Measurements from ENCODE around the gene ECT2L. TPM values are rescaled to one million over a fixed set of nuclear protein-coding genes. Genes with fewer than 3 reads are reported as not detected.
A peak's percentile ranks its signal among the peaks of the same experiment; 100 is the strongest.

The ECT2L gene, protein sequence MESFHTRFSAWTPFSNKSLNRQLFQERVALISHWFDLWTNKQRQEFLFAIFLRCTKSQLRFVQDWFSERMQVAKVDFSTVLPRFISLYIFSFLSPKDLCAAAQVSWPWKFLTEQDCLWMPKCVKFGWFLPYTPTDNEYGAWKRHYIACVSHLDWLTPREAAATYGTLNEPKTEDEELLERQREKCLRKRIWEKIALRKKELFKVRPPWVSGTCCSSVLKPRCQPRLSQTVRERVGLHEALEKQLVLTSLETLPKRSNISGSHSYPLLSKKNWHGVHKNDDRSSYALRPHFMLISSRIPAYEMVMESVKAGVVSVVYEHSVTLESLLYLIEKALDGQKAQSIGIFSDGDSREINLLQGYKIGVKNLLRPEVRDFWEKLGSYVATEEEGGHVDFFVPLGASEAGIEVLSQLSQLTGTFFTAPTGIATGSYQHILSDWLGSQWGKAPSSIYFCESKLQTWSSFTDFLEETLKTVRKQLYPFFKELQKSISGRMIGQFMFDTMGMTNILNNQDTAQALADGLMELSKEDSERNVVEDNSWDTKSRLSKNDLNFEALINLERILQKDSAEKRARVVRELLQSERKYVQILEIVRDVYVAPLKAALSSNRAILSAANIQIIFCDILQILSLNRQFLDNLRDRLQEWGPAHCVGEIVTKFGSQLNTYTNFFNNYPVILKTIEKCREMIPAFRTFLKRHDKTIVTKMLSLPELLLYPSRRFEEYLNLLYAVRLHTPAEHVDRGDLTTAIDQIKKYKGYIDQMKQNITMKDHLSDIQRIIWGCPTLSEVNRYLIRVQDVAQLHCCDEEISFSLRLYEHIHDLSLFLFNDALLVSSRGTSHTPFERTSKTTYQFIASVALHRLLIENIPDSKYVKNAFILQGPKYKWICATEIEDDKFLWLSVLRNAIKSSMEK
- polyA plus RNA-seq (ENCODE audit: insufficient read length) = 0.17 TPM

DNA sequence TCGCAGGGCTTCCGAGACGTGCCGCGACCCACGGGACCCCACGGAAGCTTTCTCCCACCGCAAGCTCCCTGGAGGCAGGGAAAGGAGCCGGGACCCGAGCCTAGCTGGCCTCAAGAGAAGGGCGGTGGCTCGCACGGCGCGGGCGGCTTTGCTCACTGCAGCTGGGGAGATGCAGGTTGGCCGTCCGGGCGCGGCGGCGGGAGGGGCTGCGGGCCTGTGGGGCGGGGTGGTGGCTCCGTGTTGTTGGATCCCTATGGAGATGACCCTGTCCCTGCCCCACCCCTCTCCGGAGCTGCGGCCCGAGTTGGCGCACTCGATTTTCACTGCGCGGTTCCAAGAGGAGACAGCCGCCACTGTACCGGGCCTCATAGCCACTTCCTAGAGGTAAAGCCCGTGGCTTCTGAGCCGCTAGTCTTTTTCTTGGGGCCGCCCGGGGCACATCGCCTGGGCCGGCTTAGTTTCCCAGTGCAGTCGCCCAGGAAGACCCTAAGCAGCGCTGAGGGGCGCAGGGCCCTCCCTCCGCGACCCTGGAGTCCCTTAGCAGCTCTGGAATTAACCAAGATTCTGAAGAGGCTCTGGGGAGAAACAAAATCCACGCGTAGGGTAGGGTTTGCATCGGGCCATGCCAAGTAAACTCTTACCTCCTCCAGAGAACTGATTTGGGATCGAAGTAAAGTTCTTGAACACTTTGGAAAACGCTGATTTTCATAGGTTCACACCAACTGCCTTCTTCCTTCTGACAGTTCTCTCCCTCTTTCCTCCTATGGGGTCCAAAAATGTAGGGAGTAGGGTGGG lies at the start of gene ECT2L:
ECT2L (plus strand) TSS at position 279 of the 795 bp plus-strand sequence. CDS start 17,188 bp downstream, outside the sequence.
- peak; percentile 64 for DNase-seq

DNA sequence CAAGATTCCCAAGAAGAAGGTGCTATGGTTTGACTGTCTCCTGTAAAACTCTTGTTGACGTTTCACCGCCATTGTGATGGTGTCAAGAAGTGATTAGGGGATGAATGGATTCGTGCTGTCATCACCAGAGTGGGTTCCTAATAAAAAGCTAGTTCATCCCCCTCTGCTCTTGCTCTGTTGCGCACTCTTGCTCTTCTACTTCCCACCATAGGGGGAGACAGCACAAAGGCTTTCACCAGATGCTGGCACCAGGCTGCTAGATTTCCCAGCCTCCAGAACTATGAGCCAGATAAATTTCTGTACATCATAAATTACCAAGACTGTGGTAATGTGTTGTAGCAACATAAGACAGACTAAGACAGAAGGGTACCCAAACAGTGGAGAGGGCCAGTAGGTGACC lies 43.9 kb upstream of the ECT2L start:
- DNase-seq = no peak

DNA sequence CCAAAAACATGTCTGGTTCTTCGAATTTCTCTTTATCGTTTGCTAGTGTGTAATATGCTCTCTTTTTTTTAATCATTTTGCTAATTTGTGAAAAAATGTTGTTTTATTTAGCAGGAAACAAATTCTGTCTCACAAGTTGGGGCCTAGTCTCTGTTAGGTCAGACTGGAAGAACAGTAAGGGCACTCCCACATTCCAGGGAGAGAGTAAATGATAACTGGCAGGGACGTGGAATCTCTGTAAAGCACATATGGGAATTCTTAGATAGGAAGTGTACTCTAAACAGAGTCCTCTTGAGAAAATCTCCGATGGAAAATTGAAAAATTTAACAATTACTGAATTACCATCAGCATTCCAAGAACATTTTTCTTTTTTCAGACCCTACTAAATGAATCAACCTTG lies 38.8 kb upstream of the ECT2L start:
- DNase-seq = no peak

DNA sequence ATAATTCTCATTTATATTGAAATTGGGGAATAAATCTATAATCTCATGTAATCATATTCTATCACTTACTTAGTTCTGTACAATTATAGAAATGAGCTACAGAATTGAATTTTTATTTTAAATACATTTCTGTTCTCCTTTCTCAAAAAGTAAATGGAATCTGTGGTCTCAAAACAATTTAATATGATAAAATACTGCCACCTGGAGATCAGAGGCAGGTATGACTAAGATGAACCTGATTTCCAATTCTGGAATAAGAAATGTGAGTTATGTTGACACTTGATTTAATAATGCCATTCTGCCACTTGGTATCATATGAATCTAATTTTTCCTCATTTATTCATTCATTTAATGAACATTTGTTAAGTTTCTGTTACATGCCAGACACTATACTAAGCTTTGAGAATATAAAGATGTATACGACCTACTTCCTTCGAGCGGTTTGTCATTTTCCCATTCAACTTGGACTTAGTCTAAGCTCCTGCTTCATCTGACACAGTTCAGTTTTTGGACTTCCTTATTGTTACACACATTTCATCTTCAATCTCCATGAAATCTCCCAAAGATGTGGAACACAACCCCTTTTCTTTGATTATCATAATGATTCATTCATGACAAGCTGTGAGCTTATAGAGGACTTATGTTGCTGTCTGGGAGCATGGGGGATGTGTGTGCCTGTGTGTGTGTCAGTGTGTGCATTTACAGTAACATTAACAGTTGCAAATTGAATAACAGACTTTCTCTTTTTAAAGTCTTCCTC lies 29.8 kb upstream of the ECT2L start:
- DNase-seq = peak; percentile 25

DNA sequence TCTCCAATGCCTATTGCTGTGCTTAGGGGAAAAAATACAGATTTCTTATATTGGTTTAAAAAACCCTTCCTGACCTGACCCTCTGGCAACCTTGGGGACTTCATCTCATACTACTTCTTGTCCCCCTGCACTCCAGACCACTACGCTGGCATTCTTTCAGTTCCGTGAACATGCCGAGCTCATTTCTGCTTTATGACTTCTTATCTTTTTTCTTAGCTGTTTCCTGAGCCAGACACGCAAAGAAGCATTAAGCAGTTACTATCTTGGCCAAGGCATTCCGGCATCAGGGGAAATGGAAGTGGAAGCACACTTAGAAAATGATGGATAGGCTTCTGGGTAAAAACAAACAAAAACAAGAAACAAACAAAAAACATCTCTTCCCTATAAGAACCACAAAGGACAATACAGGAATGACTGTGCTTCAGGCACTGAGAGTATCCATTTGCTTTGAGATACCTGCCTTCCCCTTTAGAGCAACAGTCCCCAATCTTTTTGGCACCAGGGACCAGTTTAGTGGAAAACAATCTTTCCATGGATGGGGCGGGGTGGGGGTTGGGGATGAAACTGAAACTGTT lies 26.7 kb upstream of the ECT2L start:
- DNase-seq = no peak

DNA sequence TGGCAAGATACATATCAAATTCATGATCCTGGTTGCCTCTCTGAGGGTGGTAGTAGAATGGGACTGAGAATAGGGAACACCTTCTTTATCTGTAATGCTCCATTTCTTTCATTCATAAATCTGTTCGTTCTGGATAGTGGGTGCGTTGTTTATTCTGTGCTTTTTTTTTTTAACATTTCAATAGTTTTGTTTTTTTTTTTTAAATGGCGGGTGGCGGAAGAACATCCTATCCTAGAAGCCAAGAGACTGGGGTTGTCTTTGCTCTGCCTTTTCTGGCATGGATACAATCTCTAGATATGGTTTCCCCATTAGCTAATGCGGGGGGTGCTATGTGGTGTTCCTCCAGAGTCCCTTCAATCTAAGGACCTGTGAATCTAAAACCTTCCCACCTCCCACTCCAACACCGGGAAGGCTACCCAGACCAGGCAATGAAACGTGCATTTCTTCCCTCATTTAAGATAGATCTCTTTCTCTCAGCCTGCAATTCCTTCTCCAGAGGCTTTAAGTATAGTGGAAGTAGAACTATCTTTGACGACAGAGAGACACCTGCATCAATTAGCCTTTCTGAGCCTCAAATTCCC lies 23.2 kb upstream of the ECT2L start:
- DNase-seq = no peak

DNA sequence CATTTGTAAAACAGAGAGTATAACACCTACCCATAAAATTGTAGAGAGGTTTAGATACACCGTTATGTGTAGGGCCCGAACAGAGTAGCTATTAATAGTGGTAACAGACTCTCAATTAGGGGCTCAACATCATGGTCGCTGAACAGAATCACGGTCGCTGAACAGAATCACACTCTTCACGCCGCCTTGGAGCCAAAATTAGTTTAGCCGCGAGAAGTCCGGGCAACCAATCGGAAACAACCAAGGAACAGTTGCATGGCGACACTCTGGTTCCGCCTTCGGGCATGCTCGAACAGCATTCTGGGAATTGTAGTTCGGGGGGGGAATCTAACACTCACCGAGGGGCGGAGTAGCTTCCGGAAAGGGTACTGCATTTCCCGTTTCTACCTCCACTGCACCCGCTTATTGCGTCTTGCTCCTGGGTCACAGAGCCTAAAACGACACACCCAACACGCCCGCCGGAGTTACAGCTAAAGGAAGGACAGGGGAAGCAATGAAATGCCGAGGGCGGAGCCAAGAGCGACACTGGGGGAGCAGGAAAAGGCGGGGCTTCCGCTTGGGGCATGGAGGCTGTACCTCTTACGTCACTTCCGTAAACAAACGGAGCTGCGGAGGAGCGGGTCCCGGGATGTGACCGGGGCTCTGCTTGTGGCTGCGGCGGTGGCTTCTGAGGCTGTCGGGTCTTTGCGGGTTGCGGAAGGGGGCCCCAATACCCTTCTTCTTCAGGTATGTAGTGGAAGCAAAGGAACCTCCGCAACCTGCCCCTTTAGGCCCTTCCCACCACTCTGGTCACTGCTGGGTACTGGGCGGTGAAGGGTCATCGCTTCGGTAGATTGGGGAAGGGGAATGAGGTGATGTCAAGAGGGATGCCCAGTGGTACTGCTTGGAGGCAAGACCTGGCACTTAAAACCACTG lies 22.5 kb upstream of the ECT2L start, which contains the start of gene CCDC28A:
CCDC28A (plus strand) TSS at position 593 of the 915 bp plus-strand sequence. CDS start 2,352 bp downstream, outside the sequence.
- DNase-seq = peak; percentile 96

DNA sequence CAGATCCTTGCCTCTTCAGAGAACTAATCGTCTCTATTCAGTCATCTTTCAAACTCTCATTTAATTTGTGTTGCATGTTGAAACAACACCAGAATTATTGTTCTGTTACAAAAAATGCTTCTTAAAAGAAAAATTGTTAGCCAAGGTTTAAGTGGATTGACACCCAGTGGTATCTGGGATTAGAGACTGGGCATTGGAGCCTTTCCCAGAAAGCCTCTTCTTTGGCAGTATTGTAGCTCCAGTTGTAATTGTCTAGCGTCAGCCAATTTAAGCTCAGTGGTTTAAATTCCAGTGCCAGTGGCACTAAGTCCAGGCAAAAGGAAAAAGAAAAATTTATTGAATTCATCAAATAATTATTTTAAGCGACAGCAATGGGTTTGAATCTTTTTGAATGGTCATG lies 21.5 kb upstream of the ECT2L start:
- DNase-seq = no peak

DNA sequence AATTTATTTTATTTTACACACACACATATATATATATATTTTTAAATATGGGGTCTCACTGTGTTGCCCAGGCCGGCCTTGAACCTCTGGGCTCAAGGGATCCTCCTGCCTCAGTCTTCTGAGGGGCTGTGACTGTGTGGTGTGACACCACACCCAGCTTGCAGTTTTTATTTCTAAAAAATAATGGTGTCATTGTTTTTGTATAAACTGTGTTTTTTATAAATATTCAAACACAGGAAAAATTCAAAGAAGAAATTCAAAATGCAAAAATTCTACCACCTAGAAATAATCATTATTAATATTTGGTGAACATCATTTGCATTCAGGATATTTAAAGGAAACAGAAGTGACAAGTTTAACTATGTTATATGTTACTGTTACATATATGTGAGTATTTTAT lies 19.2 kb upstream of the ECT2L start:
- no peak for DNase-seq

DNA sequence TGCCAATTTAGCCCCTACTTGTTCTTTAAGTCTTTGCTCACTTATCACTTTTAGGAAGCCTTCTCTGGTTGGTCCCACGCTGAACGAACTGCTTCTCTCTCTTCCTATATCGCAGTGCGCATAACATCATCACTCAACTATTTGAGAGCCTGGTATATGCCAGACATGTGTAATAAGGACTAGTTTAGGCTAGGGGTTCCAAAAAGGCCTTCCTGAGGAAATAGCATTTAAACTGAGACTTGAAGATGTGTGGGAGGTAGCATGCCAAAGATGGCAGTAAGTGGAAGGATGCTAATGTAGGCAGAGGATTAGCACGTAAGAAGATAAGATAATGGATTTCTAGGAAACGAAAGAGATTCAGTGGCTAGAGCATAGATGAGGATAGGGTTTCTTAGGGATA lies 17.6 kb upstream of the ECT2L start:
- DNase-seq = no peak

DNA sequence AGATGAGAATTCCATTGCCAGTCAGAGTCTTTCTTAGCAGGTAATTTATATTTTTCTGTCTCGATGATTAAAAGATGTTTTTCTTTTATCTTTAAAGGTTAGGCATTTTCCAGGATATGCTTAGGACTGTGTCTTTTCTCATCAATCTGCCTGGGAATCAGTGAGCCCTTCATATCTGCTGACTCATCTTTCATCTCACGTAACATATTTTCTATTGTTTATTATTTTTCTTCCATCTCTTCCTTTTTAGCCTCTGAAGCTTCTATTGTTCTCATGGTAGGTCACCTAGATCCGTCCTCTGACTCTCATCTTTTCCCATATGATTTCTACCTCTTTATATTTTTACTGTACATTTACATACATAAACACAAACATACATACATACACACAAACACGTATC lies 13.6 kb upstream of the ECT2L start:
- no peak for DNase-seq

DNA sequence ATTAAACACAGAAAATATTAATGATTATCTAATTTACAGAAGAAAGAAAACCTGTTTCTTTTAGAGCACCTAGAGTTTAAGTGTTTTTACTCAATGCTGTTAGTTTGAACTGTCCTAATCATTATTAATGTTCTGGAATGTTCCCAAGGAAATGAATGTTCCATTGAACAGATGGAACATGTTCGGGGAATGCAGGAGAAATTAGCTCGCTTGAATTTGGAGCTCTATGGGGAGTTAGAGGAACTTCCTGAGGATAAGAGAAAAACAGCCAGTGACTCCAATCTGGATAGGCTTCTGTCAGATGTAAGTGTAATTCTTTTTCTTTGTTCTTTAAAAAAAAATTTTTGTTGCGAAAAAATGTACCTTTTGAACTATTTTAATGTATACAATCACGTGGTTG lies 10.8 kb upstream of the ECT2L start:
- DNase-seq = no peak

DNA sequence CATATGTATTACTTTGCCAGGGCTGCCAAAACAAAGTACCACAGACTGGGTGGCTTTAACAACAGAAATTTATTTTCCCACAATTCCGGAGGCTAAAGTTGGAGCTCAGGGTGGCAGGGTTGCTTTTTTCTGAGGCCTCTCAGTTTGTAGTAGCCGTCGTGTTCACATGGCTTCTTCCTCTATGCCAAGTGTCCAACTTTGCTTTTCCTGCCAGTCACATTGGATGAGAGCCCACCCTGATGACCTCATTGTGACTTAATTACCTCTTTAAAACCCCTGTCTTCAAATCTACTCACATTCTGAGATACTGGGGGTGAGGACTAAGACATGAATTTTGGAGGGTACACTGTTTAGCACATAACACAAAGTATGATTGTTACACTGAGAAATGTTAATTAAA lies 9.9 kb upstream of the ECT2L start:
- no peak for DNase-seq

DNA sequence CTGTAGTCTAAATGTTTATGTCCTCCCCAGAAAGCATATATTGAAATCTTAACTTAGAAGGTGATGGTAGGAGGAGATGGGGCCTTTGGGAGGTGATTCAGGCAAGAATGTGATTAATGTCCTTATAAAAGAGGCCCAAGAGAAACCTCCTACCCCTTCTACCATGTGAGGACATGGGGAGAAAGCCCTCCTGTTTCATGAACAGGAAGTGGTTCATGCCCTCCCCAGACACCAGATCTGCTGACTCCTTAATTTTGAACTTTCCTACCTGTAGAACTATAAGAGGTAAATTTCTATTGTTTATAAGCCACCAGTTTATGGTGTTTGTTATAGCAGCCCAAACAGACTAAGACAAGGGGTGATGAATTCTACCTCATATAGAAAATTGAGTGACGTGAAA lies 8.7 kb upstream of the ECT2L start:
- no peak for DNase-seq

DNA sequence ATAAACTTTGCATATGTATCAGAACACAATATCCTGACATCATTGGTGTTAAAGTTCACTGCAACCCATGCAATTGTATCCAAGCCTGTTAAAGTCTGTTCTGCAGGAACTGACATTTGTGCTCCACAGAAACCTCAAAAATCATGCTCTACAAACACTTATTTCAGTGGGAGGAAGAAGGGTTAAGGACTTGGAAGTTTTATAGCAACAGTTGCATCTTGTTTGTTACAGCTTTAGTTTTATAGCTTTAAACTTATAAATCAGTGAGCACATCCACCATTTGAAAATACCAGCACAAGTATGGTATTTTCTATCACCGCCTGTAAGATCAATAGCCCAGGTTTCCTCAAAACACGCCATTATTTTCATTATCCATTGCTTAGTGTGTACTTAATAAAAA lies 884 bp downstream of the ECT2L start:
- DNase-seq = no peak

DNA sequence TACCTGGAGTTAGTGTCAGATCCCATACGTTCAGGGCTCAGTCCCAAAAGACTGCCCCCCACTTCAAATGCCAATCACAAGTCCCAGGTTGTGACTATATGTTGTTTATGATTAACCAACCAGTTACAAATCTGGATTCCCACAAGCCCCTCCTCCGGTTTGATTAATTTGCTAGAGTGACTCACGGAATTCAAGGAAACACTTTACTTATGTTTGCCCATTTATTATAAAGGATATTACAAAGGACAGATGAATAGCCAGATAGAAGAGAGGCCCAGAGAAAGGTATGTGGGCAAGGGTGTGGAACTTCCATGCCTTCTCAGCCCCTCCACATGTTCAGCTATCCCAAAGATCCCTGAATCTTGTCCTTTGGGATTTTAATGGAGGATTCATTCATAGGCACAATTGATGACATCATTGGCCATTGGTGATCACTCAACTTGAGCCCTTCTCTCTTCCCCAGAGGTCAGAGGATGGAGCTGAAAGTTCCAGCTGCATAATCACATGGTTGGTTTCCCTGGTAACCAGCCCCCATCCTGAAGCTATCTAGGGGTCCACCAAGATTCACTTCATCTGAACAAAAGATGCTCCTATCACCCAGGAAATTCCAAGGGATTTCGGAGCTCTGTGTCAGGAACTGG lies 2.0 kb downstream of the ECT2L start:
- DNase-seq = no peak

DNA sequence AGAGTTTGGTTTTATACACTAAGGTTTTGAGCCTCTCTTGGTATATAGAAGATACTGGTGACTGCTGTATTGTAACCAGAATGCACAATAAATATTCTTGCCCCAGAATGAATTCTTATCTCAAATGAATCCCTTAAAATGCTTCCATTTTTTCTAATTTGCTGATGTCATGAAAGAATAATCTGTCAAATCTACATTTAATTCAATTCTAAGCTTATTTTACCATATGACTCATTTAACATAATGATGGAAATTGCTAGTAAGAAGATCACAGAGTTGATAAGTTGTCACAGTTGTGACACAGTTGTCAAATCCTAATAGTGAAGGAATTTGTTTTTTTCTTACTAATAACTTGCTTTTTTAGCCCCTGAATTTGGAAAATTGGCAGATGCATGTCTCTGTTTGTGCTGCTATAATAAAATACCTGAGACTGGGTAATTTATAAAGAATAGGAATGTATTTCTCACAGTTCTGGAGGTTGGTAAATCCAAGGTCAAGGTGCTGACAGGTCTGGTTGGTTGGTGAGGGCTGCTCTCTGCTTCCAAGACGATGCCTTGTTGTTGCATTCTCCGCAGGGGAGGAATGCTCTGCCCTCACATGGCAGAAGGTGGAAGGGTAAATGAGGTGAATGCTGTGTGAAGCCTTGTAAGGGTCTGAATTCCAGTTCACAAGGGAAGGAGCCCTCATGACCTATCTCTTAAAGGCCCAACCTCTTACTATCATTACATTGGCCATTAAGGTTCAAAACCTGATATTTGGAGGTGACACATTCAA lies 4.7 kb downstream of the ECT2L start:
- DNase-seq = no peak

DNA sequence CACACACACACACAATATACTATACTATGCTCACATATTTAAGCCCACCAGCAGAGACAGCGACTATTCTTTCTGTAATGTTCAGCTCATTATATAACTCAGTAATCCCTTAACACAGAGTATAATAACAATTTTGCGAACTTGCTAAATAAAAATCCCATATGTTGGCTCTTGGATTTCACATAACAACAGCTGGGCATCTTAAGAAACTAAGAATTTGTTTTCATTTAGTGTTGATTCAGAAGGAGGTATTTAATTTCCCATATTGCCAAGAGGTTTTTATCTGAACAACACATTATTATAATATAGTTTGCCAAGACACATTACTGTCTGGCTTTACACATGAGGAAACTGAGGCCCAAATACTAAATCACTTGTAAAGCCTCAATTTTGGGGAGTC lies 7.4 kb downstream of the ECT2L start:
- no peak for DNase-seq

DNA sequence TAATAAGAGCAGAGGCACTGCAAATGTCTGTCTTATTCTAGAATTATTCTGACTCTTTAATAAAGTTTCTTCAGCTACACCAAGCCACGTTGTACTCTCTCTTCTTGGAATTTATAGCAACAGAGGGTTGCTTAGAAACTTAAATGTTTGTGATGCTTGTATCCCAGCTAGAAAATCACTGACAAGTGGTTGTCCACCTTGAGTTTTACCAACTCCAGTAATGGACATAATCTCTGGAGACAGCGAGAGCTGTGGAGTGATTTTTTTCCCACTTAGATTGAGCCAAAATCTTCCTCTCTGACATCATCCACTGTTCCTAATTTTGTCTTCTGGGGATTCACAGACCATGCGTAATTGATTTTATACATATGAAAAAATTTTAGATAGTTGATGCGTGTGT lies 8.0 kb downstream of the ECT2L start:
- DNase-seq = peak; percentile 65

Measured in hindlimb muscle (tissue), 1 donor.